ENCODE measurements around the gene TCIRG1.

GRCh38 chr11:68093565-68093964 is 54.7 kb downstream of the TCIRG1 start:
- TF ChIP-seq TCF7L2 (IDR thresholded peaks at IDR 0.05; ENCODE audit: low read depth, low read length) (no peak), CTCF (IDR thresholded peaks at IDR 0.05) (no peak), POLR2AphosphoS5 (IDR thresholded peaks at IDR 0.05; ENCODE audit: low read depth, low read length) (no peak)

Measured in Panc1 (cell line).